NCI-H1417 treated with DMSO at 0.1 percent for 48 hours (cell line): ENCODE data around the gene RSPH3.
"Not testable (repeated sequence)": the region's sequence is repeated elsewhere in the genome, so short reads cannot be mapped to it uniquely, and the experiment has no call there.

Experiments used
- DNase-seq: peaks from one replicate; lab custom pipeline; 2025; lab: John Stamatoyannopoulos, UW

Gene RSPH3

GRCh38 chr6:159023893-159024292 is 23.9 kb upstream of the RSPH3 start:
- DNase-seq, result no peak

- no peak for DNase-seq
Measured at GRCh38 chr6:159020011-159020410, 20.0 kb upstream of the RSPH3 start.

DNA sequence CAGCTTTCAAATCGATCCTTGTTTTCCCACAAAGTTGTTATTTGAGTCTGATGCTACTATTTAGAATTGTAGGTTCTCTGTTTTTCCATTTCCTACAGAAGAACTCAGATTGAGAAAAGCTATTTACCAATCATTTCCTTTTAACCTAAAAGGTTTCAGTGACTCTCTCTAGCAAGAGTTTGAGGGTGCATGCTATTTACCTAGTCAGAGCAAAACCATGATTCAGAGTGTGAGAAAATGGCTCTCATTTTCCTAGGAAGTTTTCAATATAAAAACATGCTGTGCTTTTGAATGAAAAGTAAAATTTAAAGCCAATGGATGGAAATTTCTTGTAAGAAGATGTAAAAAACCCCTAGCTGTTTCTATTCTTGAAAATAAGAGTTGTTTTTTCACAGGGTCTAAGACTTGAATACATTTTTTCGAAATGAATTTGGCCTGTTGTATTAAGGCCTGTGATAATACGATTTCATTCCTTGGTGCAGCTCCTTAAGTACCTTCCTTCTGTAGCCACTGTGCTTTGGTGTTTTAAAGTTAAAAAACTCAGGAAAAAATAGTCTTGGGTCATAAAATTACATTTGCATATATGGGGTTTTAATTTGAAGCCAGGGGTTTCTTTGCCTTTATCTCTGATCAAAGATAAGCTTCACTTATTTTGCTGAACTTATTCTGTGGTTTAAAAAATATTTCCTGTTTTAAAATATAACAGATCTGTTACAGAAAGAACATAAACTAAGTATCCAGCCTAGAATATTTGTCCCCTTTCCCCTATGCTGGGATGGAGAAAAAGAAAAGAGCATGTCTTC is 18.0 kb upstream of the RSPH3 start:
- DNase-seq, result no peak

DNA sequence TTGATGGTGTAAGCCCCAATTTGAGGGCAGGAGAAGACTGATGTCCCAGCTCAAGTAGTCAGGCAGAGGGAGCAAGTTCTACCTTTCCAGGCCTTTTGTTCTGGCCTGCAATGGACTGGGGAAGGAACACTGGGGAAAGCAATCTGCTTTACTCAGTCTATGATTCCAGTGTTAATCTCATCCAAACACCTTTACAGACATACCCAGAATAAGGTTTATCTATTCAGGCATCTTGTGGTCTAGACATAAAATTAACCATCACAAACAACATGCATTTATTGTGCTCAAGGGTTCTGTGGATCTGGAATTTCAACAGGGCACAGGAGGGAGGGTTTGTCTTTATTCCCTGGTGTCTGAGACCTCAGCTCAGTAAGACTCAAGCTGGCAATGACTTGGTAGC is 14.4 kb upstream of the RSPH3 start:
- DNase-seq, result no peak

- DNase-seq, result no peak
Measured at GRCh38 chr6:159013229-159013628, 13.2 kb upstream of the RSPH3 start.

DNA sequence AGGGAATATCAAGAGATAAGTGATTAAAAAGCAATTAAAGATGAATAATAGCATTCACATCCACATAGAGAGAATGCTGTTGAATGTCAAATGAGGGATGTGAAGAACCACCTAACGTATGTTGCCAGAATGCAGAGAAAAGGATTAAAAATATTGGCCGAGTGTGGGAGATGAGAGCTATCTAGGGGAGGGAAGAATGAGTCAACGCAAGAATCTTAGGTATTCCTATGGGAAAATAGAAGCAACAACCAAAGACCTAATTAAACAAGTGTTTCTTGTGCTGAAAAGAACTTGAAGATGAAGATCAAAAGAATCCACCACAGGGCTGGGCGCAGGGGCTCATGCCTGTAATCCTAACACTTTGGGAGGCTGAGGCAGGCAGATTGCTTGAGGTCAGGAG is 12.2 kb upstream of the RSPH3 start:
- no peak for DNase-seq

- not testable (repeated sequence) for DNase-seq
Measured at GRCh38 chr6:159010037-159010612, 10.1 kb upstream of the RSPH3 start.

- DNase-seq, result no peak
Measured at GRCh38 chr6:159008656-159009288, 8.8 kb upstream of the RSPH3 start.

GRCh38 chr6:159007510-159007909 is 7.5 kb upstream of the RSPH3 start:
- no peak for DNase-seq

GRCh38 chr6:159005436-159005835 is 5.4 kb upstream of the RSPH3 start:
- DNase-seq, result no peak

- no peak for DNase-seq
Measured at GRCh38 chr6:159004592-159004991, 4.6 kb upstream of the RSPH3 start.

GRCh38 chr6:159002432-159003155 is 2.6 kb upstream of the RSPH3 start:
- DNase-seq, result no peak

DNA sequence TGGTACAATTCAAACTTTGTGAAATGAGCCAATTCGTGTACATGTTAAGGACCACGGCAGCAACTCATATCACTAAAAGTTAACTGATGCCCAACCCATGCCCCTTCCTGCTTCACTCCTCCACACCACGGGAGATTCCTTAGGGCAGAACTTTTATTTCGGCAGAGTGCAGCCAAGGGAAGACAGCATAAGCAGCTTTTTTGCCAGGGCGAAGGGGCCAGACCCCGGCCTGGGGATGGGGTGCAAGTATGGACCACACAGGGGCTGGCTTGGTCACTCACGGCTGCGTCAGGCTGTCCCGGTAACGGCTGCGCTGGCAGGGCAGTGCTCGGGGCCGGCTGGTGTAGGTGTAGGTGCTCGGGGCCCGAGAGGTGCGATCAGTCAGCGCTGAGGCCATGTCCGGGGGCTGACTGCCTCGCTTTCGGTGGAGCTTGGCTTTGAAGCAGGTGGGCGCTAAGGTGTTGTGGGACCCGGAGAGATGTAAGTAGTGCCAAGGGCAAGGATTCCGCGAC is 792 bp downstream of the RSPH3 start:
- DNase-seq, result no peak

DNA sequence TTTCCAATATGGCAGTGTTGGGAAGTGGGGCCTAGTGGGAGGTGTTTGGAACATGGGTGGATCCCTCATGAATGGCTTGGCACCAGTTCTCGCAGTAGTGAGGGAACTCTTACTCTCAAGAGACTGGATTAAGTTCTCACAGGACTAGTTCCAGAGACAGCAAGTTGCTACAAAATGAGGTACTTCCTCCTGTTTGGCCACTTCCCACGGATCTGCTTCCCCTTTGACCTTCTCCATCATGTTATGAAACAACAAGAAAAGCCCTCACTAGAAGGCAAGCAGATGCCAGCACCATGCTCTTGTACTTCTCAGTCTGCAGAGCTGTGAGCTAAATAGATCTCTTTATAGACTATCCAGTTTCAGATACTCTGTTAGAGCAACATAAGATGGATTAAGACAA is 3.1 kb downstream of the RSPH3 start:
- DNase-seq, result no peak

- DNase-seq, result no peak
Measured at GRCh38 chr6:158993639-158994038, 6.4 kb downstream of the RSPH3 start.

DNA sequence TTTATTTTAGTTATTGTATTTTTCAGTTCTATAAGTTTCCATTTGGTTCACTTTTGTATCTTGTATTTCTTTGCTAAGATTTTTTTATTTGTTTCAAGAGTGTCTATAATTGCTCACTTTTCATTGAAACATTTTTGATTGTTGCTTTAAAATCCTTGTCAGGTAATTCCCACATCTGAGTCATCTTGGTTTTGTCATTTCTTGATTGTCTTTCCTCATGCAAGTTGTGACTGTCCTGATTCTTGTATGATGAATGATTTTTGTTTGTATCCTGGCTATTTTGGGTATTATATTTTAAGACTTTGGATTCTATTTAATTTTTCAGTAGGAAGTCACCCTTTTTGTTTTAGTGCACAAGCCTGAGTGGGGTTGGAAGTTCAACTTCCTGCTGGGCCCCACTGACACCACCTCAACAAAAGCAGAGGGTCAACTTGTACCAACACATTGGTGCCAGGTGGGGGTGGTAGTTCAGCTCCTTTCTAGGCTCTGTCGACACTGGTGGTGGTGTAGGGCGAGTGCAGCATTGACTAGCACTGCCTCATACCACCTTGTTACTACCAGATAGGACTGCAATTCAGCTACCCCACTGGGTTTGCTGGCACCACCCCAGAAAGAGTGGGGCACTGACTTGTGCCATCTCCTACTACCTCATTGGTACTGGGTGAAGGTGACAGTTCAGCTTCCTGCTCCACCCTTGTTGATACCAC is 8.8 kb downstream of the RSPH3 start:
- DNase-seq, result no peak

DNA sequence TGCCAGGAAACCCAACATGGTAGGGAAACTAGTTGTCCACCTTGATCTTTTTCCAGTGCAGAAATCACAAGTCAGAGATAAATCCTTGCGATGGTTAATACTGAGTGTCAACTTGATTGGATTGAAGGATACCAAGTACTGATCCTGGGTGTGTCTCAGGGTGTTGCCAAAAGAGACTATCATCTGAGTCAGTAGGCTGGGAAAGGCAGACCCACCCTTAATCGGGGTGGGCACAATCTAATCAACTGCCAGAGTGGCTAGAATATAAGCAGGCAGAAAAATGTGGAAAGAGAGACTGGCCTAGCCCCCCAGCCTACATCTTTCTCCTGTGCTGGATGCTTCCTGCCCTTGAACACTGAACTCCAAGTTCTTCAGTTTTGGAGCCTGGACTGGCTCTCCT is 10.3 kb downstream of the RSPH3 start:
- DNase-seq, result not testable (repeated sequence)

- no peak for DNase-seq
Measured at GRCh38 chr6:158988477-158988876, 11.5 kb downstream of the RSPH3 start.

DNA sequence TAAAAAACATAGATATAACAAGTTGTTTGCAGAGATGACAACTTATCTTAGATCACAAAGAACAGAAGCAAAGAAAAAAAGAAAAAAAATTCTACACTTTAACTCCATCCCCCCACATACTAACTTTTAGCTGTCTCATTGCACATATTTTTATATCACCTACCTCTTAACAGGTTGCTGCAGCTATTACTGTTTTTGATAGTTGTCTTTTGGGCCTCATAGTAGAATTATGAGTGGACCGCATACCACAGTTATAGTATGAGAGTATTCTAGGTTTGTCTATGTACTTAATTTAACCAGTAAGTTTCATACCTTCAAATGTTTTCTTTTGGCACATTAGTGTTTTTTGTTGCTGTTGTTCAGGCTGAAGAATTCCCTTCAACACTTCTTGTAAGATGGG is 12.3 kb downstream of the RSPH3 start:
- DNase-seq, result no peak

DNA sequence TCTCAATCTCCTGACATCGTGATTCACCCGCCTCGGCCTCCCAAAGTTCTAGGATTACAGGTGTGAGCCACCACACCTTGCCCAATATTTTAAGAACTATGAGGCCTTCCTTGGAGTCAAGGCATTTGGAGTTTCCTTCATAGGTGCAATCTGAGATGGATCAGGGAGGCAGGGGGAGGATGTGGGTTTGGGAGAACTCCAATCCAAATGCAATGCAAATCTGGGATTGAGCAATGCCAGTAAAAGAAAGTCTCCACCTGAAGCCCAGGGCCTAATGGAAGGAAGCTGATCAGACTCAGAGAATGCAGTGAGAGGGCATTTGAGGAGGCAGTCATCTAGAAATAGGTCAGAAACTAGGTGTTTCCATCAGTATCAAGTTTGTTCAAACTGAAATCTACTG is 21.2 kb downstream of the RSPH3 start:
- no peak for DNase-seq

- DNase-seq, result no peak
Measured at GRCh38 chr6:158977382-158977781, 22.6 kb downstream of the RSPH3 start.
